Endothelial cell of umbilical vein (primary cell): ENCODE results near the gene C11orf21. TPM values are rescaled to one million over a fixed set of nuclear protein-coding genes. Genes with fewer than 3 reads are reported as not detected.

ENCODE experiments used
- Bru-seq: library from RNA; stranded (reverse); fragments of 400-500 nt; gene quantifications from one replicate; lab custom pipeline; 2021; lab: Mats Ljungman, UMichigan
- BruChase-seq, 2 experiments: library from RNA; stranded (reverse); fragments of 400-500 nt; gene quantifications; one replicate each; lab custom pipeline; 2021; lab: Mats Ljungman, UMichigan
- BruUV-seq: library from RNA; stranded (reverse); fragments of 400-500 nt; replicated peaks from 2 replicates; lab custom pipeline; 2021; lab: Mats Ljungman, UMichigan
- CTCF ChIA-PET: fragments of 300-600, 350-600 bp; sonication (Branson Sonifier 250); formaldehyde crosslinking; loops from one replicate; lab custom pipeline; 2021; ENCODE audit warnings: antibody characterized with exemption, inconsistent platforms; lab: Charles Lee
- POLR2A ChIA-PET: fragments of 300-600, 350-600 bp; sonication (Branson Sonifier 250); formaldehyde crosslinking; loops from one replicate; lab custom pipeline; 2021; ENCODE audit warnings: antibody characterized with exemption, inconsistent platforms; lab: Charles Lee
- DNase-seq: peaks from one replicate; pipeline ENCODE4 v3.0.0-alpha.2; 2011; ENCODE audit warnings: low read depth, low spot score
- FAIRE-seq: peaks from 2 replicates; lab custom pipeline; 2011; peaks lifted over from hg19 to GRCh38; lab: Jason Lieb, UNC
- H2AFZ ChIP-seq: 2 replicates; pipeline ENCODE4 v1.6.0; 2012; ENCODE audit warnings: low read depth, low read length, control low read depth, inconsistent platforms
- H3K27ac ChIP-seq: 2 replicates; pipeline ENCODE4 v1.5.1; 2011; ENCODE audit warnings: low read depth, mild to moderate bottlenecking, control low read depth, low read length, moderate library complexity; ENCODE audit not compliant: insufficient read depth
- H3K27me3 ChIP-seq, 2 experiments: 2 replicates each; pipeline versions ENCODE4 v1.6.0 to v1.6.1; 2011; ENCODE audit warnings: low read length in 2 of 2, mixed read lengths in 1 of 2; ENCODE audit not compliant: control insufficient read depth in 2 of 2, insufficient read depth in 2 of 2
- H3K36me3 ChIP-seq, 2 experiments: 2 replicates in 1 of 2; 3 replicates in 1 of 2; pipeline ENCODE4 v1.5.1; 2011; ENCODE audit warnings: low read length in 2 of 2, mild to moderate bottlenecking in 1 of 2, moderate library complexity in 1 of 2; ENCODE audit not compliant: control insufficient read depth in 2 of 2, insufficient read depth in 2 of 2; ENCODE audit errors: extremely low read depth in 1 of 2
- H3K4me1 ChIP-seq: 3 replicates; pipeline ENCODE4 v1.5.1; 2011; ENCODE audit warnings: mild to moderate bottlenecking, low read length; ENCODE audit not compliant: control insufficient read depth, insufficient read depth; ENCODE audit errors: extremely low read depth
- H3K4me2 ChIP-seq: 2 replicates; pipeline ENCODE4 v1.6.1; 2011; ENCODE audit warnings: low read length, control low read depth, mixed read lengths; ENCODE audit not compliant: insufficient read depth
- H3K4me3 ChIP-seq, 3 experiments: fragments of 200-600 bp in 1 of 3; sonication (generic), shearing (Covaris generic) in 1 of 3; replicated peaks in 1 of 3; 2 replicates each; pipeline ENCODE4 v1.5.1; 2011 to 2016; ENCODE audit warnings: control low read depth in 3 of 3, low read length in 3 of 3, mild to moderate bottlenecking in 2 of 3, inconsistent platforms in 1 of 3, low read depth in 1 of 3, moderate library complexity in 1 of 3; ENCODE audit not compliant: insufficient read depth in 1 of 3
- H3K79me2 ChIP-seq: 2 replicates; pipeline ENCODE4 v1.6.0; 2012; ENCODE audit warnings: low read length, inconsistent platforms; ENCODE audit not compliant: control insufficient read depth, insufficient read depth
- H3K9ac ChIP-seq: replicated peaks from 2 replicates; pipeline ENCODE3; 2011; ENCODE audit warnings: low read length, control low read depth; ENCODE audit not compliant: insufficient read depth; ENCODE audit errors: extremely low read depth
- H3K9me1 ChIP-seq: replicated peaks from 3 replicates; pipeline ENCODE4 v1.6.0; 2011; ENCODE audit warnings: mild to moderate bottlenecking, low read length; ENCODE audit not compliant: control insufficient read depth, insufficient read depth; ENCODE audit errors: extremely low read depth
- H3K9me3 ChIP-seq: replicated peaks from 2 replicates; pipeline ENCODE4 v1.5.1; 2012; ENCODE audit warnings: low read length, inconsistent platforms; ENCODE audit not compliant: control insufficient read depth, insufficient read depth
- H4K20me1 ChIP-seq: replicated peaks from 2 replicates; pipeline ENCODE3; 2011; ENCODE audit warnings: mild to moderate bottlenecking, low read length; ENCODE audit not compliant: control insufficient read depth, insufficient read depth; ENCODE audit errors: extremely low read depth
- EZH2 ChIP-seq: IDR thresholded peaks from 2 replicates; pipeline ENCODE4 v1.6.1; 2012; ENCODE audit warnings: borderline replicate concordance, low read depth, mild to moderate bottlenecking, moderate library complexity, low read length, inconsistent platforms; ENCODE audit not compliant: severe bottlenecking
- FOS ChIP-seq: IDR thresholded peaks from 2 replicates; pipeline ENCODE4 v1.6.1; 2011; ENCODE audit warnings: mild to moderate bottlenecking, low read length, moderate library complexity, borderline replicate concordance; ENCODE audit not compliant: insufficient read depth
- GATA2 ChIP-seq: IDR thresholded peaks from 2 replicates; pipeline ENCODE4 v1.7.0; 2011; ENCODE audit warnings: low read depth, mild to moderate bottlenecking, moderate library complexity, mixed read lengths, low read length; ENCODE audit not compliant: insufficient read length, insufficient read depth
- JUN ChIP-seq: IDR thresholded peaks from 2 replicates; pipeline ENCODE4 v1.6.1; 2011; ENCODE audit warnings: borderline replicate concordance, low read depth; ENCODE audit not compliant: insufficient read length, insufficient read depth
- MYC ChIP-seq: IDR thresholded peaks from one replicate; pipeline ENCODE4 v1.6.1; 2011; ENCODE audit warnings: mild to moderate bottlenecking, low read depth, low read length
- POLR2A ChIP-seq: IDR thresholded peaks from 2 replicates; pipeline ENCODE4 v1.6.1; 2012; ENCODE audit warnings: low read depth, mild to moderate bottlenecking, control low read depth, low read length
- POLR2AphosphoS5 ChIP-seq: IDR thresholded peaks from 2 replicates; pipeline ENCODE4 v1.6.1; 2012; ENCODE audit warnings: low read depth, mild to moderate bottlenecking, control low read depth, low read length, moderate library complexity; ENCODE audit not compliant: insufficient read depth
- dilution Hi-C: fragments of 300-500 bp; cut with MboI; formaldehyde crosslinking; loops from one replicate; pipeline ENCODE4 v1.15.0; 2019; ENCODE audit warnings: low sequenced_read_pairs; ENCODE audit not compliant: extremely low pct_ligation_motif_present
- intact Hi-C: fragments of 100-400 bp; cut with micrococcal nuclease; formaldehyde crosslinking; loops from one replicate; pipeline ENCODE4 v1.10.0; 2022
- long read RNA-seq: library from polyadenylated mRNA; stranded (forward); transcript quantifications from one replicate; pipeline ENCODE4 v2.0.0, GENCODE V29; 2021
- polyA minus RNA-seq, 3 experiments: library from RNA; depleted of rRNA, polyadenylated mRNA; stranded (reverse); fragments of >200 nt; gene quantifications; 1 replicate in 1 of 3; 2 replicates in 2 of 3; pipeline ENCODE4 v1.2.3, GENCODE V29; 2011
- polyA plus RNA-seq, 4 experiments: library from polyadenylated mRNA; depleted of rRNA in 3 of 4; stranded (reverse) in 3 of 4; unstranded in 1 of 4; fragments of >200 nt; gene quantifications; 2 replicates each; pipeline versions ENCODE4 v1.2.1 to v1.2.3, GENCODE V29; 2011 to 2012; ENCODE audit warnings: missing spikeins in 1 of 4
- total RNA-seq: library from RNA; stranded (reverse); gene quantifications from 2 replicates; pipeline ENCODE4 v1.2.3, GENCODE V29; 2021
- TF ChIP-seq, protein P1 (sequence below): IDR thresholded peaks from 2 replicates; pipeline ENCODE4 v1.6.1; 2011; ENCODE audit not compliant: insufficient read depth, insufficient read length
- TF ChIP-seq, protein P2 (sequence below), 2 donors: IDR thresholded peaks; 1 replicate in 1 of 2; 2 replicates in 1 of 2; pipeline ENCODE4 v1.5.1; 2011; ENCODE audit warnings: low read length in 2 of 2, mild to moderate bottlenecking in 2 of 2, moderate library complexity in 2 of 2, control low read depth in 1 of 2, inconsistent platforms in 1 of 2, low read depth in 1 of 2; ENCODE audit not compliant: insufficient read depth in 1 of 2; ENCODE audit errors: extremely low read depth in 1 of 2

Gene C11orf21
- total RNA-seq (not detected in 2 replicates), polyA plus RNA-seq (not detected in 2 replicates), polyA minus RNA-seq (not detected in 2 replicates), Bru-seq, nascent RNA (not detected), BruChase-seq, experiment 1, labeled RNA remaining after a 6-hour chase (not detected), BruChase-seq, experiment 2, labeled RNA remaining after a 2-hour chase (not detected)
- not detected in 2 replicates for polyA plus RNA-seq (2011; cell fraction: cytosol; rRNA removed)
- not detected in 2 replicates for polyA plus RNA-seq (2011; cell fraction: nucleus; rRNA removed)
- polyA plus RNA-seq (2012), result not detected in 2 replicates
- not detected for polyA minus RNA-seq (2011; cell fraction: cytosol; rRNA and poly(A)+ RNA removed)
- polyA minus RNA-seq (2011; cell fraction: nucleus; rRNA and poly(A)+ RNA removed), result not detected in 2 replicates
- long read RNA-seq, result 0 reads

DNA sequence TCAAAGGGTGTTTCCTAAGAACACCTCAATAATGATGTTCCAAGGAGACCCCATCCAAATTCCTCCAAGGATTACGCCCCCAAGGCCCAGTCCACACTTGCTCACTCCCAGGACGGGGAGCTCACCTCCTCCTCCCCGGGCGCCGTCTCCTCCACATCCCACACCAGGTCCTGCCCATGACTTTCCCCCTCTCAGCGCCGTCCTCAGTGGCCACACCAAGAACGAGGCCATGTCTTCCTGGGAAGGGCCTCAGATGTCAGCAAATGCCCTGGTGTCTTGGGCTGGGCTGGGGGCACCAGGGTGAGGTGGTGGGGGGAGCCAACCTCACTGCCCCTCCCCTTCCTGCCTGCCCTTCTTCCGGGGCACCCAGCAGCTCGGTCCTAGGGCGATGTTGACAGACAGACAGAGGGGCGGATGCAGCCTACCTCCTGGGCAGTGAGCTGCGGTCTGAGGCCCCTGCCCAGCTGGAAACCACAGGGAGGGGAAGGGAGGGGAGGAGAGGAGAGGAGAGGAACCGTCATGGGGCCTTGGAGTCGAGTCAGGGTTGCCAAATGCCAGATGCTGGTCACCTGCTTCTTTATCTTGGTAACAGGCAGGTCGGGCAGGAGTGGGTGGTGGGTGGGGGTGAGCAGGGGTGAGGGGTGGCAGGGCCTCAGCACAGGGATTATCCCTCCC is at the start of gene C11orf21, which contains the start of gene TSPAN32:
Gene C11orf21 (minus strand): TSS at position 288 of the 675 bp plus-strand sequence. CDS start 110 bp downstream, at position 178.
Gene TSPAN32 (plus strand): TSS at position 383 of the 675 bp plus-strand sequence. CDS start 137 bp downstream, at position 520.
- Histone ChIP-seq H3K4me2 (no peak within 1 kb of the TSS), H3K27ac (no peak within 1 kb of the TSS), H3K9me3 (no peaks in the 10 kb centered on the region), H3K9ac (no peak within 1 kb of the TSS), H3K36me3 (no peaks in the 10 kb centered on the region), H3K9me1 (no peaks in the 10 kb centered on the region), H3K79me2 (no peaks in the 10 kb centered on the region), H3K4me3 (no peak within 1 kb of the TSS), H3K27me3 (no peaks in the 10 kb centered on the region), H2AFZ (no peak within 1 kb of the TSS), H3K4me1 (peaks cover 7% of the 10 kb centered on the region), H4K20me1 (no peaks in the 10 kb centered on the region)
- TF ChIP-seq MYC (no peak), GATA2 (no peak), POLR2A (no peak), POLR2AphosphoS5 (no peak), JUN (no peak), FOS (no peak), EZH2 (no peak)
- TF ChIP-seq, protein P1, sequence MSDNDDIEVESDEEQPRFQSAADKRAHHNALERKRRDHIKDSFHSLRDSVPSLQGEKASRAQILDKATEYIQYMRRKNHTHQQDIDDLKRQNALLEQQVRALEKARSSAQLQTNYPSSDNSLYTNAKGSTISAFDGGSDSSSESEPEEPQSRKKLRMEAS, result no peak
- TF ChIP-seq, protein P2, sequence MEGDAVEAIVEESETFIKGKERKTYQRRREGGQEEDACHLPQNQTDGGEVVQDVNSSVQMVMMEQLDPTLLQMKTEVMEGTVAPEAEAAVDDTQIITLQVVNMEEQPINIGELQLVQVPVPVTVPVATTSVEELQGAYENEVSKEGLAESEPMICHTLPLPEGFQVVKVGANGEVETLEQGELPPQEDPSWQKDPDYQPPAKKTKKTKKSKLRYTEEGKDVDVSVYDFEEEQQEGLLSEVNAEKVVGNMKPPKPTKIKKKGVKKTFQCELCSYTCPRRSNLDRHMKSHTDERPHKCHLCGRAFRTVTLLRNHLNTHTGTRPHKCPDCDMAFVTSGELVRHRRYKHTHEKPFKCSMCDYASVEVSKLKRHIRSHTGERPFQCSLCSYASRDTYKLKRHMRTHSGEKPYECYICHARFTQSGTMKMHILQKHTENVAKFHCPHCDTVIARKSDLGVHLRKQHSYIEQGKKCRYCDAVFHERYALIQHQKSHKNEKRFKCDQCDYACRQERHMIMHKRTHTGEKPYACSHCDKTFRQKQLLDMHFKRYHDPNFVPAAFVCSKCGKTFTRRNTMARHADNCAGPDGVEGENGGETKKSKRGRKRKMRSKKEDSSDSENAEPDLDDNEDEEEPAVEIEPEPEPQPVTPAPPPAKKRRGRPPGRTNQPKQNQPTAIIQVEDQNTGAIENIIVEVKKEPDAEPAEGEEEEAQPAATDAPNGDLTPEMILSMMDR (IDR thresholded peaks at IDR 0.05; ENCODE audit: extremely low read depth in 1 of 2, insufficient read depth in 1 of 2, low read depth in 1 of 2, low read length in 2 of 2), result no peak
- no peak for DNase-seq
- BruUV-seq, result no TSS peak
- FAIRE-seq, result no peak
- dilution Hi-C loops (no loop called here), intact Hi-C loops (loop anchor here (10.0 kb wide), 1 partner anchor 583 kb away; the partner anchor contains the start of gene CDKN1C)
- ChIA-PET CTCF (interaction anchor here (1.0 to 7.0 kb wide), 2 partner anchors 120 to 150 kb away, joined by 3 to 829 read pairs; no protein-coding TSS in a partner anchor), POLR2A (no interaction called here)
